ENCODE results near the gene DEF6.

GRCh38 chr6:35248300-35248699 lies 49.3 kb upstream of the DEF6 start:
- TF ChIP-seq EP300 (IDR thresholded peaks at IDR 0.05) (no peak), CTCF (IDR thresholded peaks at IDR 0.05) (no peak), POLR2A (IDR thresholded peaks at IDR 0.05; ENCODE audit: low read depth) (no peak), POLR2AphosphoS5 (IDR thresholded peaks at IDR 0.05) (no peak)

Measured in esophagus muscularis mucosa (tissue), 4 donors.